Peyer's patch (tissue), 4 donors: ENCODE results near the gene CNOT10.

Experiments used
- CTCF ChIP-seq, 6 experiments: fragments of 450-650 bp in 4 of 6; fragments of 200-600 bp in 2 of 6; sonication (generic) in 1 of 6; IDR thresholded peaks; one replicate each; pipeline ENCODE4 v1.5.1; 2017 to 2019; ENCODE audit warnings: antibody characterized with exemption in 6 of 6, mild to moderate bottlenecking in 3 of 6, moderate library complexity in 1 of 6
- POLR2A ChIP-seq, 2 donors: fragments of 450-650 bp; IDR thresholded peaks; one replicate each; pipeline ENCODE4 v1.5.1; 2017; ENCODE audit warnings: antibody characterized with exemption in 2 of 2, mild to moderate bottlenecking in 2 of 2, moderate library complexity in 2 of 2

- no peak for TF ChIP-seq CTCF (IDR thresholded peaks at IDR 0.05)
- TF ChIP-seq POLR2A (IDR thresholded peaks at IDR 0.05): no peak
Measured at GRCh38 chr3:32685543-32686185, 676 bp downstream of the CNOT10 start.
